PC-3 (cell line): ENCODE results near the gene EXOG. TPM values are rescaled to one million over a fixed set of nuclear protein-coding genes. Genes with fewer than 3 reads are reported as not detected.

Source experiments
- ATAC-seq: fragments of 200-7000 bp; cut with Tn5 transposase; 2 replicates; pipeline ENCODE4 v1.9.1; 2020; ENCODE audit warnings: mild to moderate bottlenecking, moderate library complexity
- BruUV-seq: library from RNA; stranded (reverse); fragments of 400-500 nt; replicated peaks from 2 replicates; lab custom pipeline; 2021; lab: Mats Ljungman, UMichigan
- CTCF ChIA-PET: fragments of 300-600 bp; sonication (Branson Sonifier 250); formaldehyde crosslinking; loops from one replicate; lab custom pipeline; 2022; ENCODE audit warnings: antibody characterized with exemption; lab: Charles Lee
- POLR2A ChIA-PET: fragments of 300-600 bp; sonication (Branson Sonifier 250); formaldehyde crosslinking; loops from one replicate; lab custom pipeline; 2022; ENCODE audit warnings: antibody characterized with exemption; ENCODE audit not compliant: unreplicated experiment; lab: Charles Lee
- DNase-seq: peaks from one replicate; pipeline ENCODE4 v3.0.0-alpha.2; 2015
- H2AFZ ChIP-seq: fragments of 300-600 bp; sonication (generic); 2 replicates; pipeline ENCODE4 v1.6.0; 2016; ENCODE audit warnings: antibody characterized with exemption, low read length
- H3F3A ChIP-seq: fragments of 300-600 bp; sonication (generic); one replicate; pipeline ENCODE4 v1.6.0; 2017; ENCODE audit warnings: antibody characterized with exemption, low read length, control low read depth, mild to moderate bottlenecking; ENCODE audit not compliant: unreplicated experiment
- H3K27ac ChIP-seq: fragments of 300-600 bp; sonication (generic); 2 replicates; pipeline ENCODE4 v1.5.1; 2016; ENCODE audit warnings: mild to moderate bottlenecking, low read length
- H3K27me3 ChIP-seq: fragments of 300-600 bp; sonication (generic); 2 replicates; pipeline ENCODE4 v1.6.1; 2016; ENCODE audit warnings: low read length, mixed read lengths
- H3K36me3 ChIP-seq: fragments of 300-600 bp; sonication (generic); 2 replicates; pipeline ENCODE4 v1.6.1; 2016; ENCODE audit warnings: low read depth, mixed run types, low read length, mixed read lengths
- H3K4me1 ChIP-seq: fragments of 300-600 bp; sonication (generic); 2 replicates; pipeline ENCODE4 v1.5.1; 2016; ENCODE audit warnings: low read length; ENCODE audit not compliant: insufficient read depth
- H3K4me2 ChIP-seq: fragments of 300-600 bp; sonication (generic); 2 replicates; pipeline ENCODE4 v1.6.0; 2016; ENCODE audit warnings: low read length
- H3K4me3 ChIP-seq: fragments of 300-600 bp; sonication (generic); 2 replicates; pipeline ENCODE4 v1.5.1; 2016; ENCODE audit warnings: mild to moderate bottlenecking, low read length, mixed read lengths
- H3K79me2 ChIP-seq: fragments of 300-600 bp; sonication (generic); 2 replicates; pipeline ENCODE4 v1.6.1; 2017; ENCODE audit warnings: low read length, mixed read lengths
- H3K9ac ChIP-seq: fragments of 300-600 bp; sonication (generic); 2 replicates; pipeline ENCODE4 v1.6.0; 2016; ENCODE audit warnings: mild to moderate bottlenecking, low read length
- H3K9me2 ChIP-seq: fragments of 300-600 bp; sonication (generic); replicated peaks from 2 replicates; pipeline ENCODE4 v1.6.1; 2016; ENCODE audit warnings: mixed run types, low read length, mixed read lengths
- H3K9me3 ChIP-seq: fragments of 300-600 bp; sonication (generic); 2 replicates; pipeline ENCODE4 v1.6.1; 2016; ENCODE audit warnings: low read length, mixed read lengths
- H4K20me1 ChIP-seq: fragments of 300-600 bp; sonication (generic); 2 replicates; pipeline ENCODE4 v1.6.1; 2016; ENCODE audit warnings: low read length, mixed read lengths
- CTCF ChIP-seq: fragments of 300-600 bp; sonication (generic); conservative IDR thresholded peaks from 2 replicates; pipeline ENCODE4 v1.5.1; 2017; ENCODE audit warnings: antibody characterized with exemption, low read depth, mild to moderate bottlenecking, low read length
- EZH2 ChIP-seq: fragments of 300-600 bp; sonication (generic); IDR thresholded peaks from one replicate; pipeline ENCODE4 v1.6.1; 2017; ENCODE audit warnings: antibody characterized with exemption, mild to moderate bottlenecking, low read length; ENCODE audit not compliant: unreplicated experiment
- EZH2phosphoT487 ChIP-seq: fragments of 300-600 bp; sonication (generic); IDR thresholded peaks from 2 replicates; pipeline ENCODE4 v1.6.1; 2018; ENCODE audit warnings: mild to moderate bottlenecking, antibody characterized with exemption, low read length, borderline replicate concordance
- intact Hi-C: fragments of 100-400 bp; cut with micrococcal nuclease; formaldehyde crosslinking; loops from 2 replicates; pipeline ENCODE4 v1.9.0; 2023
- total RNA-seq: library from RNA; depleted of rRNA; stranded (reverse); fragments of >200 nt; gene quantifications from 2 replicates; pipeline ENCODE4 v1.2.3, GENCODE V29; 2014

The EXOG gene
- total RNA-seq, 1 experiment from 2014 or later, result 10.0 TPM

- no peak for TF ChIP-seq CTCF
- no peaks in the 10 kb centered on the region for H3K27me3 ChIP-seq
- no peak for DNase-seq
Observed at GRCh38 chr3:38536671-38537070, 40.5 kb downstream of the EXOG start.

GRCh38 chr3:38538773-38539353, 42.7 kb downstream of the EXOG start:
- H3K27me3 ChIP-seq, result no peaks in the 10 kb centered on the region
- no peak overlapping the region for H2AFZ ChIP-seq
- H4K20me1 ChIP-seq, result no peaks in the 10 kb centered on the region
- peaks cover 8% of the 10 kb centered on the region; the same call in 1 of the 2 replicates for H3K36me3 ChIP-seq
- BruUV-seq, result no TSS peak
- no peaks in the 10 kb centered on the region for H3K79me2 ChIP-seq
- ChIA-PET POLR2A (no interaction called here), CTCF (no interaction called here)
- H3K9ac ChIP-seq, result no peak overlapping the region
- H3K27ac ChIP-seq, result no peak overlapping the region
- no peaks in the 10 kb centered on the region for H3K9me2 ChIP-seq
- ATAC-seq (no peak), DNase-seq (no peak)
- no peaks in the 10 kb centered on the region for H3K4me1 ChIP-seq
- H3K9me3 ChIP-seq, result no peaks in the 10 kb centered on the region
- intact Hi-C loops, result no loop called here
- no peak overlapping the region for H3K4me3 ChIP-seq
- H3F3A ChIP-seq, result no peaks in the 10 kb centered on the region
- H3K4me2 ChIP-seq, result no peak overlapping the region
- TF ChIP-seq CTCF, result no peak
- no peak for TF ChIP-seq EZH2
- TF ChIP-seq EZH2phosphoT487, result no peak

More at GRCh38 chr3:38536671-38537070, 40.5 kb downstream of the EXOG start:
- Histone ChIP-seq H4K20me1 (no peaks in the 10 kb centered on the region), H2AFZ (no peak overlapping the region), H3K9me3 (no peaks in the 10 kb centered on the region), H3K27ac (no peak overlapping the region), H3K9ac (no peak overlapping the region), H3F3A (no peaks in the 10 kb centered on the region), H3K9me2 (no peaks in the 10 kb centered on the region), H3K4me2 (no peak overlapping the region), H3K36me3 (peaks cover 8% of the 10 kb centered on the region; the same call in 1 of the 2 replicates), H3K79me2 (no peaks in the 10 kb centered on the region), H3K4me1 (no peaks in the 10 kb centered on the region), H3K4me3 (no peak overlapping the region)
- ATAC-seq, result no peak
- POLR2A ChIA-PET, result no interaction called here
- CTCF ChIA-PET, result no interaction called here
- BruUV-seq, result no TSS peak
- intact Hi-C loops, result loop anchor here (2.0 kb wide), 1 partner anchor 76 kb away; no protein-coding TSS in a partner anchor

GRCh38 chr3:38541806-38542205, 45.7 kb downstream of the EXOG start:
- BruUV-seq, result no TSS peak
- intact Hi-C loops, result no loop called here
- CTCF ChIA-PET, result no interaction called here

More at GRCh38 chr3:38541806-38542205, 45.7 kb downstream of the EXOG start:
- TF ChIP-seq EZH2, result no peak
- no peak for TF ChIP-seq CTCF
- TF ChIP-seq EZH2phosphoT487, result no peak
- DNase-seq (no peak), ATAC-seq (no peak)
- H3K4me3 ChIP-seq, result no peak overlapping the region
- no peaks in the 10 kb centered on the region for H4K20me1 ChIP-seq
- H2AFZ ChIP-seq, result no peak overlapping the region
- POLR2A ChIA-PET, result no interaction called here
- no peaks in the 10 kb centered on the region for H3F3A ChIP-seq
- no peak overlapping the region for H3K4me2 ChIP-seq
- no peaks in the 10 kb centered on the region for H3K27me3 ChIP-seq
- no peak overlapping the region for H3K27ac ChIP-seq
- H3K4me1 ChIP-seq, result no peaks in the 10 kb centered on the region
- H3K79me2 ChIP-seq, result no peaks in the 10 kb centered on the region
- no peaks in the 10 kb centered on the region for H3K9me2 ChIP-seq
- H3K9ac ChIP-seq, result no peak overlapping the region
- H3K9me3 ChIP-seq, result no peaks in the 10 kb centered on the region
- no peaks in the 10 kb centered on the region for H3K36me3 ChIP-seq
